Astrocyte (in vitro differentiated cells and primary cell): ENCODE results near the gene TNIP1. TPM values are rescaled to one million over a fixed set of nuclear protein-coding genes. Genes with fewer than 3 reads are reported as not detected.

Experiments
- DNase-seq: peaks from one replicate; pipeline ENCODE4 v3.0.0-alpha.2; 2010; ENCODE audit warnings: low read depth
- FAIRE-seq: peaks from 2 replicates; lab custom pipeline; 2011; peaks lifted over from hg19 to GRCh38; lab: Jason Lieb, UNC
- H2AFZ ChIP-seq: 2 replicates; pipeline ENCODE4 v1.6.0; 2012; ENCODE audit warnings: low read depth, low read length, inconsistent platforms
- H3K27ac ChIP-seq: 2 replicates; pipeline ENCODE4 v1.5.1; 2011; ENCODE audit warnings: low read depth, low read length, inconsistent platforms
- H3K27me3 ChIP-seq: 2 replicates; pipeline ENCODE4 v1.6.0; 2011; ENCODE audit warnings: low read length, inconsistent platforms; ENCODE audit not compliant: insufficient read depth
- H3K36me3 ChIP-seq: 2 replicates; pipeline ENCODE4 v1.5.1; 2011; ENCODE audit warnings: low read length, inconsistent platforms; ENCODE audit not compliant: insufficient read depth
- H3K4me1 ChIP-seq: 2 replicates; pipeline ENCODE4 v1.5.1; 2011; ENCODE audit warnings: low read length, inconsistent platforms; ENCODE audit not compliant: insufficient read depth
- H3K4me2 ChIP-seq: 2 replicates; pipeline ENCODE4 v1.6.0; 2012; ENCODE audit warnings: low read length, inconsistent platforms
- H3K4me3 ChIP-seq: 2 replicates; pipeline ENCODE4 v1.5.1; 2011; ENCODE audit warnings: low read depth, mild to moderate bottlenecking, low read length, inconsistent platforms; ENCODE audit not compliant: insufficient read depth
- H3K79me2 ChIP-seq: 2 replicates; pipeline ENCODE4 v1.6.0; 2012; ENCODE audit warnings: mild to moderate bottlenecking, low read length, inconsistent platforms; ENCODE audit not compliant: insufficient read depth
- H3K9ac ChIP-seq: 2 replicates; pipeline ENCODE4 v1.6.0; 2012; ENCODE audit warnings: mild to moderate bottlenecking, low read length, inconsistent platforms
- H3K9me3 ChIP-seq: 2 replicates; pipeline ENCODE4 v1.5.1; 2012; ENCODE audit warnings: low read depth, mild to moderate bottlenecking, low read length, inconsistent platforms; ENCODE audit not compliant: insufficient read depth
- H4K20me1 ChIP-seq: 2 replicates; pipeline ENCODE4 v1.6.0; 2012; ENCODE audit warnings: low read length, inconsistent platforms; ENCODE audit not compliant: insufficient read depth
- H3K27ac Mint-ChIP-seq: one replicate; pipeline ENCODE4 v1.8.0; 2021; ENCODE audit warnings: mild to moderate bottlenecking, mixed read lengths; ENCODE audit not compliant: unreplicated experiment
- H3K27me3 Mint-ChIP-seq: one replicate; pipeline ENCODE4 v1.8.0; 2021; ENCODE audit warnings: low read depth, mixed read lengths; ENCODE audit not compliant: unreplicated experiment
- H3K36me3 Mint-ChIP-seq: one replicate; pipeline ENCODE4 v1.8.0; 2021; ENCODE audit warnings: low read depth, mixed read lengths; ENCODE audit not compliant: unreplicated experiment
- H3K4me1 Mint-ChIP-seq: one replicate; pipeline ENCODE4 v1.8.0; 2021; ENCODE audit warnings: low read depth, mixed read lengths; ENCODE audit not compliant: unreplicated experiment
- H3K4me3 Mint-ChIP-seq: one replicate; pipeline ENCODE4 v1.8.0; 2021; ENCODE audit warnings: mild to moderate bottlenecking, moderate library complexity, mixed read lengths; ENCODE audit not compliant: unreplicated experiment
- H3K9me3 Mint-ChIP-seq: one replicate; pipeline ENCODE4 v1.8.0; 2021; ENCODE audit warnings: mild to moderate bottlenecking, mixed read lengths; ENCODE audit not compliant: unreplicated experiment
- CTCF ChIP-seq: IDR thresholded peaks from 2 replicates; pipeline ENCODE4 v1.5.1; 2011; ENCODE audit warnings: low read depth, mild to moderate bottlenecking, inconsistent platforms, low read length, moderate library complexity; ENCODE audit not compliant: insufficient read depth
- EZH2 ChIP-seq: IDR thresholded peaks from 2 replicates; pipeline ENCODE4 v1.6.1; 2012; ENCODE audit warnings: mild to moderate bottlenecking, low read length, inconsistent platforms; ENCODE audit not compliant: insufficient read depth
- total RNA-seq: library from RNA; stranded (reverse); gene quantifications from 2 replicates; pipeline ENCODE4 v1.2.1, GENCODE V29; 2021

TNIP1 gene
- total RNA-seq, 1 donor from 2014 or later, result 119 TPM

GRCh38 chr5:151008210-151008491, 72.7 kb downstream of the TNIP1 start:
- no peak for FAIRE-seq

DNA sequence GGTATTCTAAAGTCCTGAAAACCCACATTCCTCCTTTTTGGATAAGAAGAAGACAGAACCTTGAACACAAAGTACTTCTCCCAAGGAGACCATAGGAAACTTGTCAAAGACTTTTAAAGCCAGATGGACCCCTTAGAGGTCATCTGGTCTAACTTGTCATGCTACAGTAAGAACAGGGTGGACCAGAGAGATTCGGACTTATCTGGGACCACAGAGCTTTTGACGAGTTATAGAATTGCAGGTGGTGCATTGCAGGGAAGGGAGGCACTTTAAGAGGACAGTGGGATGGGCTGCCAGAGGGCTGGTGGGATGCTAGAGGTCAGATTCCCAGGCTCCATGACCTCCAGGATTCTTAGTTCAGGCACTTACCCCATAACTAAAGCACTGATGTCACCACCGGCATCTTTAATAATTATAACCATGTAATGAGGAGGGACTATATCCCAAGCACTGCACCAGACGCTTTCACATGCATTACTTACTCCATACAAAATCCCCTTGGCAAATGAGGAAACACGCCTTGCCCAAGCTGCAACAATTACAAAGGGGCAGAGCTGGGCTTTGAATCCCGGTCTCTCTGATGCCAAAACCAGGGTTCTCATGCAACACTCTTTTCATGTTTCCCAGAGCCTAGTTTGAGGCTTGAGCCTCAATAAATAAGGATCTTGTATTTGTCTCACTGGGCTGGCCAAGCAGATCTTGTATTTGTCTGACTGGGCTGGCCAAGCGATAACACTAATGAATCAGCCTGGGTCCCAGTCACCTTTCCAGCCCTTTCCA, 73.2 kb downstream of the TNIP1 start:
- no peaks in the 10 kb centered on the region for H3K4me1 ChIP-seq
- H3K9me3 ChIP-seq, result no peaks in the 10 kb centered on the region
- no peaks in the 10 kb centered on the region for H3K36me3 ChIP-seq
- H3K9ac ChIP-seq, result no peak overlapping the region
- H3K27me3 ChIP-seq, result peaks cover 6% of the 10 kb centered on the region
- DNase-seq (no peak), FAIRE-seq (no peak)
- TF ChIP-seq EZH2 (no peak), CTCF (no peak)
- no peak overlapping the region for H3K4me2 ChIP-seq
- Mint-ChIP-seq H3K27me3 (peaks cover 28% of the 10 kb centered on the region), H3K4me3 (no peak overlapping the region), H3K4me1 (no peaks in the 10 kb centered on the region), H3K27ac (no peak overlapping the region), H3K9me3 (peaks cover 2% of the 10 kb centered on the region), H3K36me3 (peaks cover under 1% of the 10 kb centered on the region)
- no peaks in the 10 kb centered on the region for H4K20me1 ChIP-seq
- H3K79me2 ChIP-seq, result no peaks in the 10 kb centered on the region
- no peak overlapping the region for H3K4me3 ChIP-seq
- no peak overlapping the region for H2AFZ ChIP-seq
- no peak overlapping the region for H3K27ac ChIP-seq

More at GRCh38 chr5:151008210-151008491, 72.7 kb downstream of the TNIP1 start:
- Histone ChIP-seq H3K4me2 (no peak overlapping the region), H3K36me3 (no peaks in the 10 kb centered on the region), H3K27ac (no peak overlapping the region), H3K9me3 (no peaks in the 10 kb centered on the region), H3K4me3 (no peak overlapping the region), H3K79me2 (no peaks in the 10 kb centered on the region), H3K9ac (no peak overlapping the region), H4K20me1 (no peaks in the 10 kb centered on the region), H3K4me1 (no peaks in the 10 kb centered on the region), H3K27me3 (peaks cover 6% of the 10 kb centered on the region), H2AFZ (no peak overlapping the region)
- Mint-ChIP-seq H3K36me3 (peaks cover 2% of the 10 kb centered on the region), H3K4me3 (no peak overlapping the region), H3K27ac (no peak overlapping the region), H3K4me1 (no peaks in the 10 kb centered on the region), H3K9me3 (peaks cover 2% of the 10 kb centered on the region), H3K27me3 (peaks cover 28% of the 10 kb centered on the region)
- no peak for DNase-seq
- TF ChIP-seq EZH2 (no peak), CTCF (no peak)

DNA sequence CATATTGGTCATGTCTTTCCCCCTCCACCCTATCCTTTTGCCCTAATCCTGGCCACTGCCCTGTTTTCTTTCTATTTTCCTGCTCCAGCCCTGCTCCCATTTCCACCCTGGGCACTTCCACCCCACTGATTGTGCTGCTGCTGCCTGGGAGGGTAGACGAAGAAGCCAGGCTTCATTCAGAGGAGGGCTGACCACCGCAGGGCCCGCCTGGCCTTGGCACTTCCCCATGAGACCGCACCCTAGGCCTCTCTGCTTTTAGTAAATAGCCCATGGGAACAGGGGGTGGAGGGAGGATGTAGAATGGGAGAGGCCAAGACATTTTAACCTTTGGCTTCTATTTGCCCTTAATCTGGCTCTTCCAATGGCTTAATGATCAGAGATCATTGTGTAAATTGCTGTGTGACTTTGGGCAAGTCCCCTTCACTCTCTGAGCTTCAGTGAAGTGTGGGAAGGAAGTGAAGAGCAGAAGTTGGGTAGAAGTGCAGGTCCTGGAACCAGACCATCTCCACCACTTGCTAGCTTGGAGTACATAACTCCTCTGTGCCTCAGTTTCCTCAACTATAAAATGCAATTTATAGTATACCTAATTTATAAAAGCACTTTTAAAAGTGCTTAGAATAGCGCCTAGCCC, 74.0 kb downstream of the TNIP1 start:
- Mint-ChIP-seq H3K27ac (no peak overlapping the region), H3K36me3 (no peaks in the 10 kb centered on the region), H3K4me3 (no peak overlapping the region), H3K4me1 (no peaks in the 10 kb centered on the region), H3K27me3 (peaks cover 28% of the 10 kb centered on the region), H3K9me3 (peaks cover 2% of the 10 kb centered on the region)
- Histone ChIP-seq H3K9me3 (no peaks in the 10 kb centered on the region), H3K9ac (no peak overlapping the region), H3K4me2 (no peak overlapping the region), H3K4me1 (no peaks in the 10 kb centered on the region), H3K79me2 (no peaks in the 10 kb centered on the region), H3K4me3 (no peak overlapping the region), H3K36me3 (no peaks in the 10 kb centered on the region), H2AFZ (no peak overlapping the region), H3K27ac (no peak overlapping the region), H3K27me3 (peaks cover 6% of the 10 kb centered on the region), H4K20me1 (no peaks in the 10 kb centered on the region)
- TF ChIP-seq EZH2 (no peak), CTCF (no peak)
- DNase-seq (no peak), FAIRE-seq (no peak)
